Measurements from ENCODE around the gene DAB2IP.

- no peak for TF ChIP-seq CTCF (IDR thresholded peaks at IDR 0.05)
- no peak for TF ChIP-seq POLR2AphosphoS5 (IDR thresholded peaks at IDR 0.05)
- no peak for TF ChIP-seq POLR2A (IDR thresholded peaks at IDR 0.05)
- TF ChIP-seq EP300 (IDR thresholded peaks at IDR 0.05), result no peak
Measured at GRCh38 chr9:121807069-121807822, 155.8 kb downstream of the DAB2IP start.

All from stomach (tissue), 4 donors.